GM12864 (cell line): ENCODE data around the gene GPATCH8.

ENCODE experiments used
- DNase-seq: peaks from one replicate; pipeline ENCODE4 v3.0.0-alpha.2; 2011; ENCODE audit warnings: low read depth
- H3K4me3 ChIP-seq: 2 replicates; pipeline ENCODE4 v1.5.1; 2011; ENCODE audit warnings: mild to moderate bottlenecking, low read depth, low read length, control low read depth
- CTCF ChIP-seq: IDR thresholded peaks from 2 replicates; pipeline ENCODE4 v1.5.1; 2011; ENCODE audit warnings: low read depth, mild to moderate bottlenecking, moderate library complexity, low read length, control low read depth, inconsistent platforms; ENCODE audit errors: missing control alignments

The GPATCH8 gene

DNA sequence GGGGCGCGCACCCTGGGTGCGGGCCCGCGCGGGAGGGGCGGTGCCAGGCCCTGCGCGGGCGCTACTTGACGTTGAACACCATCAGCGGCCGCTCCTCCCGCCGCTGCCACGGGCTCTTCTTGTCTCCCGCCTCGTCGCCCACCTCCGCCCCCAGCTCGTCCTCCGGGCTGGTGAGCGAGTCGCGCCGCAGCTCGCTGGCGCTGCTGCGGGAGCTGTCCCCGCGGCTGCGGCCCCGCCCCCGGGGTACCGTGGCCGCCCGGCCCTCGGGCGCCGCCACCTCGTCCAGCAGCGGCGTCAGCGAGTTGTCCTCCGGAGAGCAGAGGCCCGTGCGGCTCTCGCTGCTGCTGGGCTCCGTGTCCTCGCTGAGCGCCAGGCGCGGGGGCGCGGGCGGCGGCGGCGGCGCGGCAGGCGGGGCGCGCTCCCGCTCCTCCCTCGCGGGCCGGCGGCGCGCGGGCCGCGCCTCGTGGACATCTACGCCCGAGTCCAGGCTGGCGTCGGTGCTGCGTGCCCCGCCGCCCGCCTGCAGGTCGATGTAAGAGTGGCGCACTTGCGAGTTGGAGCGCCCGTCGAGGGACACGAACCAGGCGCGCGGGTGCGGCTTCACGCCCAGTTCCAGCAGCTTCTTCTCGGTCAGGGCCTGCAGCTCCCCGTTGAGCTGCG lies 149.4 kb downstream of the GPATCH8 start:
- peak overlapping the region; percentile 48; the same call in 1 of the 2 replicates for H3K4me3 ChIP-seq
- TF ChIP-seq CTCF = no peak
- DNase-seq = no peak

DNA sequence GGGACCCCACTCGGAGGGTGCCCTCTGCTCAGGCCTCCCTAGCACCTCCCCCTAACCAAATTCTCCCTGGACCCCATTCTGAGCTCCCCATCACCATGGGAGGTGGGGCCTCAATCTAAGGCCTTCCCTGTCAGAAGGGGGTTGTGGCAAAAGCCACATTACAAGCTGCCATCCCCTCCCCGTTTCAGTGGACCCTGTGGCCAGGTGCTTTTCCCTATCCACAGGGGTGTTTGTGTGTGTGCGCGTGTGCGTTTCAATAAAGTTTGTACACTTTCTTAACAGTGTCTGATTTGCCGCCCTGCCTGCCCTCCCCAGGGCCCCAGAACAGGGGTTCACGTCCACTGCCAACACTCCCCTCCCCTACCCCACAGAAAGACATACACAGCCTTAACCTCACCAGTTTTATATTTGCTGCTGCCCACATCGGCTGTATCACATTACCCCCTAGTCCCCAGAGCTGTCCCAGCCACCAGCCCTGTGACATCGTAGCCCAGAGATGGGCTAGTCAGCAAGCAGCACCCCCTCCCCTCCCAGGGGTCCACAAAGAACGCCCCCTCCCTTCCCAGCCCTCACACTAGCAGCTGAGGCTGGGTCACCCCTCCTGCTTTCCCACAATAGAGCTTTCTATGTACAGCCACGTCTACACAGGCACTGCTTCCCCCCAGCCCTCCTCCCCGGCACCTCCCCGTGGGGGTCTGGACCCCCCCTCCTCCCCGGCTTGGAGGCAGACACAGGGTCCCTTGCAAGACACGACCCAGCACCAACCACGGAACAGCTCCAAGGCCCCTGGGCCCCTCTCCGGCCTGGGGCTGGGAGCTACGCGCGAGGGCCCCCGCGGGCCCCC lies 150.2 kb downstream of the GPATCH8 start:
- H3K4me3 ChIP-seq = no peak overlapping the region
- no peak for DNase-seq

DNA sequence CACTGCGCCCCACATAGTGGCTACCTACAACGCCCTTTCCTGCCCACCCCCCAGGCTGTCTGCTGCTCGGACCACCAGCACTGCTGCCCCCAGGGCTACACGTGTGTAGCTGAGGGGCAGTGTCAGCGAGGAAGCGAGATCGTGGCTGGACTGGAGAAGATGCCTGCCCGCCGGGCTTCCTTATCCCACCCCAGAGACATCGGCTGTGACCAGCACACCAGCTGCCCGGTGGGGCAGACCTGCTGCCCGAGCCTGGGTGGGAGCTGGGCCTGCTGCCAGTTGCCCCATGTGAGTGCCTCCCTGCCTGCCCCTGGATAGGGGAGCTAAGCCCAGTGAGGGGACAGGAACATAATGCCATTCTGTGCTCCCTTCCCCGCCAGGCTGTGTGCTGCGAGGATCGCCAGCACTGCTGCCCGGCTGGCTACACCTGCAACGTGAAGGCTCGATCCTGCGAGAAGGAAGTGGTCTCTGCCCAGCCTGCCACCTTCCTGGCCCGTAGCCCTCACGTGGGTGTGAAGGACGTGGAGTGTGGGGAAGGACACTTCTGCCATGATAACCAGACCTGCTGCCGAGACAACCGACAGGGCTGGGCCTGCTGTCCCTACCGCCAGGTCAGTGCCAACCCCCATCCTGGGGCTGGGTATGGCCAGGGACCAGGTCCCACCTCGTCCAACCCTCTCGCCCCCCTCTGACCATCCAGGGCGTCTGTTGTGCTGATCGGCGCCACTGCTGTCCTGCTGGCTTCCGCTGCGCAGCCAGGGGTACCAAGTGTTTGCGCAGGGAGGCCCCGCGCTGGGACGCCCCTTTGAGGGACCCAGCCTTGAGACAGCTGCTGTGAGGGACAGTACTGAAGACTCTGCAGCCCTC lies 151.0 kb downstream of the GPATCH8 start:
- TF ChIP-seq CTCF = no peak
- no peak for DNase-seq
- no peak overlapping the region for H3K4me3 ChIP-seq

More for the DNA sequence above, 150.2 kb downstream of the GPATCH8 start:
- no peak for TF ChIP-seq CTCF

GRCh38 chr17:44351464-44351863 lies 151.7 kb downstream of the GPATCH8 start:
- no peak for TF ChIP-seq CTCF

GRCh38 chr17:44350733-44351226 lies 152.4 kb downstream of the GPATCH8 start:
- no peak overlapping the region for H3K4me3 ChIP-seq
- peak; percentile 97 for TF ChIP-seq CTCF
- no peak for DNase-seq

More at GRCh38 chr17:44351464-44351863, 151.7 kb downstream of the GPATCH8 start:
- no peak overlapping the region for H3K4me3 ChIP-seq
- DNase-seq = no peak

DNA sequence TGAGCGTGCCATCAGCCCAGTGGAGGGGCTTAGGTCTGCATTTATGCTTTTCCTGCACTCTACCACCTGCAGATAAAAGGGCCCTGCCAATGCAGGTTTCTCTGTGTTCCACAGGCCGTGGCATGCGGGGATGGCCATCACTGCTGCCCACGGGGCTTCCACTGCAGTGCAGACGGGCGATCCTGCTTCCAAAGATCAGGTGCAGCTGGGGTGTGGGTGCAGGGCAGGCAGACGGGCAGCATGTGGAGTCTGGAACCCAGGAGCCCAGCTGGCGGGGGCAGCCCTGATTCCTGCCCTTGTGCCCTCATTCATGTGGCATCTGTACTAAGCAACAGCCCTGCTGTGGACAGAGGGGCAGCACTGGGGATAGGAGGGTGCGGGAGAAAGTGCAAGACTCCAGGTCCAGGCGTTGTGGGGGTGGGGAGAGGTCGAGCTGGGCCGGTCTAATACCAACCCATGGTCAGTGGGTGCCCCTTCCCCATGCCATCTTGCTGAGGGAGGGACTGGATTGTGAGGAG lies 153.6 kb downstream of the GPATCH8 start:
- peak overlapping the region; percentile 15; the same call in 1 of the 2 replicates for H3K4me3 ChIP-seq
- no peak for DNase-seq
- TF ChIP-seq CTCF = no peak
